ENCODE results near the gene NEK1.

DNA sequence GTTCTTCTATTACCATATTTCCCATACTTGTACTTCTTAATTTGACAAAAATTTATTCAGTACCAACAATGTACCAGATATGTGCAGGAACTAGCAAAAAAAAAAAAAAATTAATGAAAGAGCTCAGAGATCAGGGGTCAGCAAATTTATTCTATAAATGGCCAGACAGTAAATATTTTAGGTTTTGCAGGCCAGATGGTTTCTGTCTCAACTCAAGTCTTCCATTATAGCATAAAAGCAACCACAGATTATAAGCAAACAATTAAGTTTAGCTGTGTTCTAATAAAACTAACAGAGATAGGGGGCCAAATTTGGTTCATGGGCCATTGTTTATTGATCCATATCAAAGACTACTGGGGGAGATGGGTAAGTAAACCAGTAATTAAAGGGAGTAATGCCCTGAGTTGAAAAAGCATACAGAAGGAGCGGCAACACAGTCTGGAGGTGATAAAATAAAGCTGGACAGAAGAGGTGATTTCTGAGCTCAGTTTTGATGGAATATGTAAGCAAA, 19.3 kb downstream of the NEK1 start:
- TF ChIP-seq POLR2AphosphoS5 (IDR thresholded peaks at IDR 0.05; ENCODE audit: low read depth, low read length) (no peak), POLR2A (IDR thresholded peaks at IDR 0.05; ENCODE audit: low read depth, low read length) (no peak), TAF1 (IDR thresholded peaks at IDR 0.05; ENCODE audit: borderline replicate concordance, low read depth, low read length) (no peak)
